Eye (tissue), 1 donor: ENCODE data around the gene GNAL.
"Not testable (repeated sequence)": the region's sequence is repeated elsewhere in the genome, so short reads cannot be mapped to it uniquely, and the experiment has no call there.

Source experiments
- DNase-seq: peaks from one replicate; pipeline ENCODE4 v3.0.0-alpha.2; 2015

Gene GNAL

GRCh38 chr18:11884396-11885030, 195.4 kb downstream of the GNAL start:
- DNase-seq: no peak

- DNase-seq: no peak
Measured at GRCh38 chr18:11885278-11885947, 196.3 kb downstream of the GNAL start.

GRCh38 chr18:11886577-11887110, 197.6 kb downstream of the GNAL start:
- no peak for DNase-seq

GRCh38 chr18:11887328-11888128, 198.5 kb downstream of the GNAL start:
- no peak for DNase-seq

- DNase-seq: no peak
Measured at GRCh38 chr18:11888726-11889125, 199.7 kb downstream of the GNAL start.

GRCh38 chr18:11889284-11889683, 200.2 kb downstream of the GNAL start:
- no peak for DNase-seq

- no peak for DNase-seq
Measured at GRCh38 chr18:11891737-11892136, 202.7 kb downstream of the GNAL start.

GRCh38 chr18:11892438-11892837, 203.4 kb downstream of the GNAL start:
- DNase-seq: not testable (repeated sequence)

GRCh38 chr18:11897781-11898180, 208.7 kb downstream of the GNAL start:
- no peak for DNase-seq

- DNase-seq: no peak
Measured at GRCh38 chr18:11899063-11899462, 210.0 kb downstream of the GNAL start.

GRCh38 chr18:11901826-11902438, 212.9 kb downstream of the GNAL start:
- DNase-seq: no peak

GRCh38 chr18:11902522-11903292, 213.6 kb downstream of the GNAL start:
- DNase-seq: no peak

GRCh38 chr18:11905613-11906012, 216.5 kb downstream of the GNAL start:
- DNase-seq: no peak

GRCh38 chr18:11906176-11906575, 217.1 kb downstream of the GNAL start:
- no peak for DNase-seq

- peak; percentile 2 for DNase-seq
Measured at GRCh38 chr18:11906926-11907874, 218.1 kb downstream of the GNAL start.

GRCh38 chr18:11908182-11909060, 219.4 kb downstream of the GNAL start, which contains the start of gene MPPE1:
MPPE1 (minus strand) TSS chr18:11908317; CDS start chr18:11897264, 11,053 bp downstream.
- peak; percentile 95 for DNase-seq

GRCh38 chr18:11909061-11909455, 220.0 kb downstream of the GNAL start:
- DNase-seq: no peak

GRCh38 chr18:11909591-11910026, 220.5 kb downstream of the GNAL start:
- no peak for DNase-seq

- not testable (repeated sequence) for DNase-seq
Measured at GRCh38 chr18:11916880-11917279, 227.8 kb downstream of the GNAL start.

GRCh38 chr18:11919522-11919921, 230.5 kb downstream of the GNAL start:
- not testable (repeated sequence) for DNase-seq
